NB4 (cell line): ENCODE measurements around the gene CRACR2B.

Source experiments
- DNase-seq: peaks from one replicate; pipeline ENCODE4 v3.0.0; 2010; ENCODE audit warnings: low read depth
- H3K4me3 ChIP-seq: one replicate; pipeline ENCODE4 v1.5.1; 2011; ENCODE audit warnings: mild to moderate bottlenecking, low read depth, low read length, moderate library complexity
- MYC ChIP-seq: IDR thresholded peaks from 2 replicates; pipeline ENCODE4 v1.6.1; 2011; ENCODE audit warnings: low read depth, low read length
- POLR2A ChIP-seq: IDR thresholded peaks from 2 replicates; pipeline ENCODE4 v1.6.1; 2011; ENCODE audit warnings: mild to moderate bottlenecking; ENCODE audit not compliant: insufficient read length; ENCODE audit errors: extremely low read depth
- TF ChIP-seq, protein P1 (sequence below): IDR thresholded peaks from one replicate; pipeline ENCODE4 v1.5.1; 2012; ENCODE audit warnings: low read depth, low read length
- TF ChIP-seq, protein P2 (sequence below): IDR thresholded peaks from 2 replicates; pipeline ENCODE4 v1.6.1; 2011; ENCODE audit warnings: low read depth, low read length

The CRACR2B gene

DNA sequence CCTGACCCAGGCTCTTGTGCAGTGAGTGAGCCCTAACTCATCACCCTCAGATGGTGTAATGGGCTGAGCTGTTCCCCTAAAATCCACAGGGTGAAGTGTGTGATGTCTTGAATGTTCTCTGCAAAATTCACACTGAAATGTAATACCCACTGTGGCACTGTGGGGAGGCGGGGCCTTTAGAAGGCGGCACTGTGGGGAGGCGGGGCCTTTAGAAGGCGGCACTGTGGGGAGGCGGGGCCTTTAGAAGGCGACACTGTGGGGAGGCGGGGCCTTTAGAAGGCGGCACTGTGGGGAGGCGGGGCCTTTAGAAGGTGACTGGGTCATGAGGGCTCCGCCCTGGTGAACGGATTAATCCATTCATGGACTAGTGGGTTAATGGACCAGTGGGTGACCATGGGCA, 49.8 kb downstream of the CRACR2B start:
- DNase-seq: peak; percentile 41
- TF ChIP-seq, protein P1, sequence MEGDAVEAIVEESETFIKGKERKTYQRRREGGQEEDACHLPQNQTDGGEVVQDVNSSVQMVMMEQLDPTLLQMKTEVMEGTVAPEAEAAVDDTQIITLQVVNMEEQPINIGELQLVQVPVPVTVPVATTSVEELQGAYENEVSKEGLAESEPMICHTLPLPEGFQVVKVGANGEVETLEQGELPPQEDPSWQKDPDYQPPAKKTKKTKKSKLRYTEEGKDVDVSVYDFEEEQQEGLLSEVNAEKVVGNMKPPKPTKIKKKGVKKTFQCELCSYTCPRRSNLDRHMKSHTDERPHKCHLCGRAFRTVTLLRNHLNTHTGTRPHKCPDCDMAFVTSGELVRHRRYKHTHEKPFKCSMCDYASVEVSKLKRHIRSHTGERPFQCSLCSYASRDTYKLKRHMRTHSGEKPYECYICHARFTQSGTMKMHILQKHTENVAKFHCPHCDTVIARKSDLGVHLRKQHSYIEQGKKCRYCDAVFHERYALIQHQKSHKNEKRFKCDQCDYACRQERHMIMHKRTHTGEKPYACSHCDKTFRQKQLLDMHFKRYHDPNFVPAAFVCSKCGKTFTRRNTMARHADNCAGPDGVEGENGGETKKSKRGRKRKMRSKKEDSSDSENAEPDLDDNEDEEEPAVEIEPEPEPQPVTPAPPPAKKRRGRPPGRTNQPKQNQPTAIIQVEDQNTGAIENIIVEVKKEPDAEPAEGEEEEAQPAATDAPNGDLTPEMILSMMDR: no peak
- TF ChIP-seq, protein P2, sequence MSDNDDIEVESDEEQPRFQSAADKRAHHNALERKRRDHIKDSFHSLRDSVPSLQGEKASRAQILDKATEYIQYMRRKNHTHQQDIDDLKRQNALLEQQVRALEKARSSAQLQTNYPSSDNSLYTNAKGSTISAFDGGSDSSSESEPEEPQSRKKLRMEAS: no peak
- TF ChIP-seq POLR2A: no peak
- no peak for TF ChIP-seq MYC
- no peak overlapping the region for H3K4me3 ChIP-seq

DNA sequence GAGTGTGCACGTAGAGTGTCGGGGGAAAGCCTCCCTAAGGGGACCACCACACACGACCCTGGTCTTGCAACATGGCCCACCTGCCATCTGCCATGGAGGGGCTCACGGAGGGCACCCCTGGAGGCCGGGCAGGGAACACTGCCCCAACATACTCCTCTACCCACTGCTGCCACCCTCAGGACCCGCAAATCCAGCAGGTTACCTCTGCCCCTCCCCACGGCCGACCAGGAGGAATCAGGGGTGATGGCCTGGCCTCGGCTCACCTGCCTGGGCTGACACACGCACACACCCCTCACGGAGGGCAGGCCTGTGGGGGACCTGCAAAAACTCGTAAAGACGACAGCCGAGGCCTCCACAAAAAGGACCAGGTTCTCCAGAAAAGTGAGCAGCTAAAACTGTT, 52.7 kb downstream of the CRACR2B start:
- no peak overlapping the region for H3K4me3 ChIP-seq
- TF ChIP-seq, protein P1: no peak
- no peak for DNase-seq
